Measurements from ENCODE around the gene TMEM200C.

The TMEM200C gene

GRCh38 chr18:5937121-5937520, 41.8 kb upstream of the TMEM200C start:
- no peak for DNase-seq (ENCODE audit: extremely low read depth, low read depth)
- TF ChIP-seq, protein P1, sequence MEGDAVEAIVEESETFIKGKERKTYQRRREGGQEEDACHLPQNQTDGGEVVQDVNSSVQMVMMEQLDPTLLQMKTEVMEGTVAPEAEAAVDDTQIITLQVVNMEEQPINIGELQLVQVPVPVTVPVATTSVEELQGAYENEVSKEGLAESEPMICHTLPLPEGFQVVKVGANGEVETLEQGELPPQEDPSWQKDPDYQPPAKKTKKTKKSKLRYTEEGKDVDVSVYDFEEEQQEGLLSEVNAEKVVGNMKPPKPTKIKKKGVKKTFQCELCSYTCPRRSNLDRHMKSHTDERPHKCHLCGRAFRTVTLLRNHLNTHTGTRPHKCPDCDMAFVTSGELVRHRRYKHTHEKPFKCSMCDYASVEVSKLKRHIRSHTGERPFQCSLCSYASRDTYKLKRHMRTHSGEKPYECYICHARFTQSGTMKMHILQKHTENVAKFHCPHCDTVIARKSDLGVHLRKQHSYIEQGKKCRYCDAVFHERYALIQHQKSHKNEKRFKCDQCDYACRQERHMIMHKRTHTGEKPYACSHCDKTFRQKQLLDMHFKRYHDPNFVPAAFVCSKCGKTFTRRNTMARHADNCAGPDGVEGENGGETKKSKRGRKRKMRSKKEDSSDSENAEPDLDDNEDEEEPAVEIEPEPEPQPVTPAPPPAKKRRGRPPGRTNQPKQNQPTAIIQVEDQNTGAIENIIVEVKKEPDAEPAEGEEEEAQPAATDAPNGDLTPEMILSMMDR (IDR thresholded peaks at IDR 0.05; ENCODE audit: low read depth, low read length), result no peak

DNA sequence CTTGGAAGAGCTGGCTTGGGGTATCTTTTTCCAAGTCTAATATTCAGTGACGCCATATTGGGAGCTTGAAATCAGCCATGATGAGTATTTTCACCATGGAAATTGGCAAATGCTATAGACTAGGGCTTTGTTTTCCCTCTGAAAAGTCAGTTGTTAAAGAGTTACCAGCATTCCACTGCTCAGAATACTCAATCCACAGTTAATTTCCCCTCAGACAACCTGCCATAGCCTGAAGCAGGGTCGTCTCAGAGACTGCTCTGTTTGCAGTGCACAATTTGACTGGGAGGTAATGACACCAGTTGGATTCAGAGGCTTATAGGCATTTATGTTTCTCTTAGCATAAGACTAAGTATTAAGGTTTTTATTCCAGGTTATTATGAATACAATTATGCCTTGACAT, 35.5 kb upstream of the TMEM200C start:
- TF ChIP-seq, protein P1 (IDR thresholded peaks at IDR 0.05; ENCODE audit: low read depth, low read length), result no peak
- DNase-seq (ENCODE audit: extremely low read depth, low read depth), result no peak

- DNase-seq (ENCODE audit: extremely low read depth, low read depth), result no peak
- TF ChIP-seq, protein P1 (IDR thresholded peaks at IDR 0.05; ENCODE audit: low read depth, low read length), result no peak
Observed at GRCh38 chr18:5918205-5918858, 23.0 kb upstream of the TMEM200C start.

DNA sequence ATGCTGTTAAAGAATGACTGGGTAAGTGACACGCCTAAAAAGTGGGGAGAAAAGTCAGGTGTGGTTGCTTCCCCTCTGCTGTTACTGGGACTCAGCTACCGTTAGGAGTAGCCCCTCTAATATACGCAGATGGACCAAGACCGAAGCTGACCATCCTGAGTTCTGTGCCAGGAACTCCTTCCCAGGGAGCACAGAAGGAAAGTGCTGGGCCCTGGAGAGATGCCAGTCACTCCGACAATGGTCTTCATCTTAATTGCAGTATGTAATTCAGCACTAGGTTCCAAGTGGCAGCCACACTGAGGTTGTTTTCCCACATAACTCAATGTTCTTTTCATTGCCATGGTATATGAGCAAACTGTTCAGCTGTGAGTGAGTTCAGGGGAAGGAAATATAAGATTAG, 19.6 kb upstream of the TMEM200C start:
- TF ChIP-seq, protein P1 (IDR thresholded peaks at IDR 0.05; ENCODE audit: low read depth, low read length), result no peak
- no peak for DNase-seq (ENCODE audit: extremely low read depth, low read depth)

GRCh38 chr18:5914016-5914415, 18.7 kb upstream of the TMEM200C start:
- TF ChIP-seq, protein P1 (IDR thresholded peaks at IDR 0.05; ENCODE audit: low read depth, low read length), result no peak
- DNase-seq (ENCODE audit: extremely low read depth, low read depth), result no peak

GRCh38 chr18:5912566-5912965, 17.2 kb upstream of the TMEM200C start:
- TF ChIP-seq, protein P1 (IDR thresholded peaks at IDR 0.05; ENCODE audit: low read depth, low read length), result no peak

DNA sequence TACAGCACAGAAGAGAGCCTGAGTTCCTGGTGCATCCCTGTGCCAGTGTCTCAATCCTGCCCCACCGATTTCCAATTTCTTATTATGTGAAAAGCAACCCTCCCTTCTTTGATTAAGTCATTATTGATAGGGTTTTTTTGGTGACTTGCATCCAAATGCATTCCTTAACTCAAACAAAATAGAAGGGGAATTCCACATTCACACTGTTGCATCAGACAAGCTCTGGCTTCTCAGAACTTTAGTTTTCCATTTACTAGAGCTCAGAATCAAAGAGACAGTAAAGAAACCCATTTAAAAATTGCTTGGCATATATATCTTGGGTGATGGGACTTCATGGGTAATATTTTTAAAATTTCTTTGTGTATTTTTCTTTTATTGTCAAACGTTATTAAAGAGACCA, 13.8 kb upstream of the TMEM200C start:
- DNase-seq (ENCODE audit: extremely low read depth, low read depth), result no peak
- TF ChIP-seq, protein P1 (IDR thresholded peaks at IDR 0.05; ENCODE audit: low read depth, low read length), result no peak

More at GRCh38 chr18:5912566-5912965, 17.2 kb upstream of the TMEM200C start:
- no peak for DNase-seq (ENCODE audit: extremely low read depth, low read depth)
